Type B pancreatic cell (in vitro differentiated cells): ENCODE data around the gene RPUSD4. TPM values are rescaled to one million over a fixed set of nuclear protein-coding genes. Genes with fewer than 3 reads are reported as not detected.

Source experiments
- DNase-seq: peaks from one replicate; pipeline ENCODE4 v3.0.0; 2021; ENCODE audit warnings: mixed read lengths; ENCODE audit not compliant: unreplicated experiment; ENCODE audit errors: extremely low spot score
- H3K27ac Mint-ChIP-seq: 2 replicates; pipeline ENCODE4 v1.8.0; 2021; ENCODE audit warnings: mild to moderate bottlenecking, mixed read lengths
- H3K27me3 Mint-ChIP-seq: 2 replicates; pipeline ENCODE4 v1.8.0; 2021; ENCODE audit warnings: mixed read lengths
- H3K36me3 Mint-ChIP-seq: 2 replicates; pipeline ENCODE4 v1.8.0; 2021; ENCODE audit warnings: mixed read lengths
- H3K4me1 Mint-ChIP-seq: one replicate; pipeline ENCODE4 v1.8.0; 2021; ENCODE audit warnings: mixed read lengths; ENCODE audit not compliant: unreplicated experiment
- H3K4me3 Mint-ChIP-seq: 2 replicates; pipeline ENCODE4 v1.8.0; 2021; ENCODE audit warnings: mild to moderate bottlenecking, mixed read lengths
- H3K9me3 Mint-ChIP-seq: 2 replicates; pipeline ENCODE4 v1.8.0; 2021; ENCODE audit warnings: mixed read lengths
- CTCF ChIP-seq: fragments of 200-600 bp; sonication (generic); conservative IDR thresholded peaks from 2 replicates; pipeline ENCODE4 v1.5.0; 2021; ENCODE audit warnings: antibody characterized with exemption, mild to moderate bottlenecking
- total RNA-seq: library from RNA; stranded (reverse); gene quantifications from 2 replicates; pipeline ENCODE4 v1.2.1, GENCODE V29; 2021; ENCODE audit warnings: low replicate concordance

RPUSD4 gene
- total RNA-seq, 1 donor from 2014 or later: 41.7 TPM

- H3K4me1 Mint-ChIP-seq: peaks cover 24% of the 10 kb centered on the region
- peaks cover 5% of the 10 kb centered on the region for H3K9me3 Mint-ChIP-seq
- H3K27me3 Mint-ChIP-seq: peaks cover 2% of the 10 kb centered on the region
- DNase-seq: no peak
- H3K27ac Mint-ChIP-seq: no peak overlapping the region
- TF ChIP-seq CTCF: no peak
- peaks cover 3% of the 10 kb centered on the region for H3K36me3 Mint-ChIP-seq
- no peak overlapping the region for H3K4me3 Mint-ChIP-seq
These were observed 38.8 kb downstream of the RPUSD4 start for GRCh38 chr11:126172596-126173038.

GRCh38 chr11:126169291-126169690 is 42.2 kb downstream of the RPUSD4 start:
- Mint-ChIP-seq H3K4me1 (peaks cover 47% of the 10 kb centered on the region), H3K9me3 (peaks cover 5% of the 10 kb centered on the region), H3K36me3 (peaks cover 3% of the 10 kb centered on the region), H3K27ac (peak overlapping the region; percentile 3), H3K27me3 (no peaks in the 10 kb centered on the region), H3K4me3 (no peak overlapping the region)
- no peak for TF ChIP-seq CTCF
- no peak for DNase-seq

GRCh38 chr11:126167488-126167887 is 44.0 kb downstream of the RPUSD4 start:
- Mint-ChIP-seq H3K9me3 (peaks cover 5% of the 10 kb centered on the region), H3K27me3 (no peaks in the 10 kb centered on the region), H3K27ac (no peak overlapping the region), H3K4me3 (no peak overlapping the region), H3K36me3 (no peaks in the 10 kb centered on the region), H3K4me1 (peaks cover 57% of the 10 kb centered on the region)
- DNase-seq: no peak
- no peak for TF ChIP-seq CTCF

GRCh38 chr11:126166413-126166812 is 45.0 kb downstream of the RPUSD4 start:
- DNase-seq: no peak
- Mint-ChIP-seq H3K27ac (no peak overlapping the region), H3K4me3 (no peak overlapping the region), H3K9me3 (peaks cover 5% of the 10 kb centered on the region), H3K4me1 (peaks cover 59% of the 10 kb centered on the region), H3K27me3 (no peaks in the 10 kb centered on the region), H3K36me3 (no peaks in the 10 kb centered on the region)
- TF ChIP-seq CTCF: no peak

GRCh38 chr11:126165757-126166156 is 45.7 kb downstream of the RPUSD4 start:
- Mint-ChIP-seq H3K4me3 (no peak overlapping the region), H3K27ac (no peak overlapping the region), H3K27me3 (no peaks in the 10 kb centered on the region), H3K9me3 (peaks cover 5% of the 10 kb centered on the region), H3K4me1 (peaks cover 63% of the 10 kb centered on the region), H3K36me3 (no peaks in the 10 kb centered on the region)
- no peak for DNase-seq
- TF ChIP-seq CTCF: no peak

GRCh38 chr11:126165311-126165720 is 46.1 kb downstream of the RPUSD4 start:
- H3K4me1 Mint-ChIP-seq: peaks cover 67% of the 10 kb centered on the region
- DNase-seq: no peak
- no peaks in the 10 kb centered on the region for H3K36me3 Mint-ChIP-seq
- H3K27me3 Mint-ChIP-seq: no peaks in the 10 kb centered on the region
- peaks cover 5% of the 10 kb centered on the region for H3K9me3 Mint-ChIP-seq
- no peak overlapping the region for H3K4me3 Mint-ChIP-seq
- H3K27ac Mint-ChIP-seq: no peak overlapping the region
- no peak for TF ChIP-seq CTCF
